HepG2 (cell line): Measurements from ENCODE around the gene CTNNA1. TPM values are rescaled to one million over a fixed set of nuclear protein-coding genes. Genes with fewer than 3 reads are reported as not detected.

Source experiments
- ATAC-seq: fragments of 200-7000 bp; cut with Tn5 transposase; 3 replicates; pipeline ENCODE4 v1.9.1; 2020; ENCODE audit warnings: mild to moderate bottlenecking, moderate library complexity
- BruUV-seq: library from RNA; stranded (reverse); fragments of 400-500 nt; replicated peaks from 2 replicates; lab custom pipeline; 2021; lab: Mats Ljungman, UMichigan
- CTCF ChIA-PET: fragments of 300-600 bp; formaldehyde crosslinking; extraction: SDS; loops from one replicate; lab custom pipeline; 2021; ENCODE audit warnings: low total read pairs, inconsistent platforms, low intra/inter-chr PET ratio; lab: Yijun Ruan, JAX
- POLR2A ChIA-PET: fragments of 350-600 bp; sonication (Branson Sonifier 250); formaldehyde crosslinking; loops from one replicate; lab custom pipeline; 2020; ENCODE audit warnings: antibody characterized with exemption, inconsistent platforms; lab: Yijun Ruan, JAX
- DNase-seq: peaks from one replicate; pipeline ENCODE4 v3.0.0-alpha.2; 2015; ENCODE audit warnings: low spot score
- FAIRE-seq: peaks from 3 replicates; lab custom pipeline; 2011; peaks lifted over from hg19 to GRCh38; lab: Jason Lieb, UNC
- H2AFZ ChIP-seq: one replicate; pipeline ENCODE4 v1.6.1; 2011; ENCODE audit warnings: low read length, inconsistent platforms
- H3K27ac ChIP-seq: fragments of 300-600 bp; 3 replicates; pipeline ENCODE4 v1.8.0; 2011; ENCODE audit warnings: mixed run types, mild to moderate bottlenecking, mixed read lengths, low read length, inconsistent platforms; ENCODE audit not compliant: insufficient read depth; ENCODE audit errors: extremely low read length
- H3K27me3 ChIP-seq, 2 experiments: fragments of 200-600 bp in 1 of 2; 2 replicates in 1 of 2; 3 replicates in 1 of 2; pipeline versions ENCODE4 v1.6.0 to v1.8.0; 2011; ENCODE audit warnings: low read length in 2 of 2, mild to moderate bottlenecking in 2 of 2, moderate library complexity in 2 of 2, inconsistent platforms in 1 of 2; ENCODE audit not compliant: insufficient read depth in 2 of 2, control insufficient read depth in 1 of 2
- H3K36me3 ChIP-seq, 2 experiments: fragments of 200-600 bp in 1 of 2; replicated peaks in 1 of 2; 2 replicates in 1 of 2; 3 replicates in 1 of 2; pipeline versions ENCODE4 v1.5.1 to v1.8.0; 2011; ENCODE audit warnings: low read length in 2 of 2, inconsistent platforms in 1 of 2; ENCODE audit not compliant: insufficient read depth in 2 of 2, control insufficient read depth in 1 of 2
- H3K4me1 ChIP-seq: 2 replicates; pipeline ENCODE4 v1.5.1; 2012; ENCODE audit warnings: low read length, inconsistent platforms; ENCODE audit not compliant: insufficient read depth
- H3K4me2 ChIP-seq: 2 replicates; pipeline ENCODE4 v1.6.0; 2011; ENCODE audit warnings: low read depth, low read length, inconsistent platforms
- H3K4me3 ChIP-seq, 3 experiments: fragments of 200-600 bp in 1 of 3; sonication (generic), shearing (Covaris generic) in 1 of 3; replicated peaks in 1 of 3; 2 replicates each; pipeline ENCODE4 v1.5.1; 2011 to 2016; ENCODE audit warnings: low read length in 3 of 3, inconsistent platforms in 2 of 3, low read depth in 2 of 3, mild to moderate bottlenecking in 2 of 3, control low read depth in 1 of 3, mixed read lengths in 1 of 3; ENCODE audit not compliant: insufficient read depth in 1 of 3
- H3K79me2 ChIP-seq: one replicate; pipeline ENCODE4 v1.6.1; 2011; ENCODE audit warnings: low read length, inconsistent platforms; ENCODE audit not compliant: insufficient read depth
- H3K9ac ChIP-seq: 2 replicates; pipeline ENCODE4 v1.6.0; 2011; ENCODE audit warnings: mild to moderate bottlenecking, low read depth, low read length, inconsistent platforms; ENCODE audit not compliant: insufficient read depth
- H3K9me3 ChIP-seq: 2 replicates; pipeline ENCODE4 v1.5.1; 2012; ENCODE audit warnings: mild to moderate bottlenecking, low read length
- H4K20me1 ChIP-seq: 2 replicates; pipeline ENCODE4 v1.6.0; 2011; ENCODE audit warnings: inconsistent platforms, mild to moderate bottlenecking, low read length, moderate library complexity; ENCODE audit not compliant: insufficient read depth
- CENPT ChIP-seq: sonication (generic); formaldehyde crosslinking; IDR thresholded peaks from 2 replicates; pipeline ENCODE4 v1.8.0; 2022; ENCODE audit warnings: low read depth, mild to moderate bottlenecking, moderate library complexity, missing genetic modification reagents
- E2F1 ChIP-seq: sonication (generic); formaldehyde crosslinking; IDR thresholded peaks from 2 replicates; pipeline ENCODE4 v1.5.0; 2020; ENCODE audit warnings: missing genetic modification reagents
- MED1 ChIP-seq: sonication (generic); formaldehyde crosslinking; IDR thresholded peaks from 2 replicates; pipeline ENCODE4 v1.4.0; 2020; ENCODE audit warnings: missing genetic modification reagents
- NFE2L1 ChIP-seq: sonication (generic); formaldehyde crosslinking; IDR thresholded peaks from 2 replicates; pipeline ENCODE4 v1.4.0; 2020; ENCODE audit warnings: missing genetic modification reagents, mild to moderate bottlenecking, borderline replicate concordance
- NONO ChIP-seq, 2 experiments: fragments of 450-650 bp in 1 of 2; sonication (generic) in 1 of 2; formaldehyde crosslinking in 1 of 2; IDR thresholded peaks in 1 of 2; conservative IDR thresholded peaks in 1 of 2; 2 replicates each; pipeline versions ENCODE4 v1.6.1 to v1.8.0; 2017 to 2022; ENCODE audit warnings: mild to moderate bottlenecking in 1 of 2, missing genetic modification reagents in 1 of 2, moderate library complexity in 1 of 2
- PHF20 ChIP-seq: sonication (generic); formaldehyde crosslinking; IDR thresholded peaks from 2 replicates; pipeline ENCODE4 v1.5.0; 2020; ENCODE audit warnings: mild to moderate bottlenecking, missing genetic modification reagents
- POLR2A ChIP-seq, 2 experiments: IDR thresholded peaks; 2 replicates each; pipeline ENCODE4 v1.6.1; 2011; ENCODE audit warnings: low read depth in 2 of 2, low read length in 2 of 2, mild to moderate bottlenecking in 1 of 2, moderate library complexity in 1 of 2; ENCODE audit not compliant: insufficient read depth in 1 of 2
- RFXAP ChIP-seq: sonication (generic); formaldehyde crosslinking; IDR thresholded peaks from 2 replicates; pipeline ENCODE4 v1.4.0; 2020; ENCODE audit warnings: missing genetic modification reagents, borderline replicate concordance
- TARDBP ChIP-seq: sonication (generic); formaldehyde crosslinking; IDR thresholded peaks from 2 replicates; pipeline ENCODE4 v1.8.0; 2022; ENCODE audit warnings: mild to moderate bottlenecking, missing genetic modification reagents
- ZNF17 ChIP-seq: sonication (generic); formaldehyde crosslinking; IDR thresholded peaks from 2 replicates; pipeline ENCODE4 v1.5.0; 2020; ENCODE audit warnings: mild to moderate bottlenecking, missing genetic modification reagents
- ZNF460 ChIP-seq: sonication (generic); formaldehyde crosslinking; IDR thresholded peaks from 2 replicates; pipeline ENCODE4 v1.5.1; 2020; ENCODE audit warnings: missing genetic modification reagents, mild to moderate bottlenecking, borderline replicate concordance
- ZNF564 ChIP-seq: sonication (generic); formaldehyde crosslinking; IDR thresholded peaks from 2 replicates; pipeline ENCODE4 v1.8.1; 2023; ENCODE audit warnings: mild to moderate bottlenecking, missing genetic modification reagents
- ZNF816 ChIP-seq: sonication (generic); formaldehyde crosslinking; IDR thresholded peaks from 2 replicates; pipeline ENCODE4 v1.8.0; 2022; ENCODE audit warnings: missing genetic modification reagents, mild to moderate bottlenecking, borderline replicate concordance
- WGBS: methylation state at CpG from one replicate; pipeline ENCODE4 v1.1.6; 2017; ENCODE audit warnings: low lambda C conversion rate; 5-methylcytosine and 5-hydroxymethylcytosine counted together
- in situ Hi-C: cut with HindIII; loops from 2 replicates; pipeline ENCODE4 v1.10.0; 2017; ENCODE audit warnings: low pct_unique_long_range_greater_than_20kb; ENCODE audit not compliant: extremely low pct_ligation_motif_present
- intact Hi-C: fragments of 100-400 bp; cut with micrococcal nuclease; formaldehyde crosslinking; loops from one replicate; pipeline ENCODE4 v1.10.0; 2022; ENCODE audit not compliant: unreplicated experiment
- polyA plus RNA-seq, 8 experiments: library from polyadenylated mRNA; depleted of rRNA in 3 of 8; stranded (reverse) in 7 of 8; unstranded in 1 of 8; fragments of >200 nt; fragmentation: Illumina TruSeq in 4 of 8; extraction: Trizol in 4 of 8; gene quantifications; 2 replicates each; pipeline versions ENCODE4 v1.2.1 to v1.2.3, GENCODE V29; 2011 to 2016; ENCODE audit warnings: low read depth in 4 of 8, missing spikeins in 1 of 8, mixed read lengths in 1 of 8; ENCODE audit not compliant: insufficient read depth in 1 of 8
- total RNA-seq, 5 experiments: library from RNA; depleted of rRNA; stranded (reverse); fragments of >200 nt; fragmentation: Illumina TruSeq; extraction: Trizol; gene quantifications; 2 replicates each; pipeline ENCODE4 v1.2.3, GENCODE V29; 2016; ENCODE audit warnings: low read depth in 1 of 5
- TF ChIP-seq, protein P1 (sequence below): sonication (generic); formaldehyde crosslinking; conservative IDR thresholded peaks from 2 replicates; pipeline ENCODE4 v1.4.0; 2020; ENCODE audit warnings: missing genetic modification reagents
- TF ChIP-seq, protein P2 (sequence below), 2 experiments: sonication (generic) in 1 of 2; formaldehyde crosslinking in 1 of 2; IDR thresholded peaks; 2 replicates each; pipeline versions ENCODE4 v1.4.0 to v1.6.1; 2018 to 2020; ENCODE audit warnings: missing genetic modification reagents in 2 of 2, borderline replicate concordance in 1 of 2, low read depth in 1 of 2, mild to moderate bottlenecking in 1 of 2, missing biosample characterization in 1 of 2
- TF ChIP-seq, protein P3 (sequence below): sonication (generic); formaldehyde crosslinking; IDR thresholded peaks from 2 replicates; pipeline ENCODE4 v1.5.0; 2020; ENCODE audit warnings: missing genetic modification reagents

The CTNNA1 gene
- total and polyA plus RNA-seq, 2 of the 13 experiments (the other 11 are each of a cell fraction or from before 2014, with no cell fraction given): 66.8 to 162 TPM

DNA sequence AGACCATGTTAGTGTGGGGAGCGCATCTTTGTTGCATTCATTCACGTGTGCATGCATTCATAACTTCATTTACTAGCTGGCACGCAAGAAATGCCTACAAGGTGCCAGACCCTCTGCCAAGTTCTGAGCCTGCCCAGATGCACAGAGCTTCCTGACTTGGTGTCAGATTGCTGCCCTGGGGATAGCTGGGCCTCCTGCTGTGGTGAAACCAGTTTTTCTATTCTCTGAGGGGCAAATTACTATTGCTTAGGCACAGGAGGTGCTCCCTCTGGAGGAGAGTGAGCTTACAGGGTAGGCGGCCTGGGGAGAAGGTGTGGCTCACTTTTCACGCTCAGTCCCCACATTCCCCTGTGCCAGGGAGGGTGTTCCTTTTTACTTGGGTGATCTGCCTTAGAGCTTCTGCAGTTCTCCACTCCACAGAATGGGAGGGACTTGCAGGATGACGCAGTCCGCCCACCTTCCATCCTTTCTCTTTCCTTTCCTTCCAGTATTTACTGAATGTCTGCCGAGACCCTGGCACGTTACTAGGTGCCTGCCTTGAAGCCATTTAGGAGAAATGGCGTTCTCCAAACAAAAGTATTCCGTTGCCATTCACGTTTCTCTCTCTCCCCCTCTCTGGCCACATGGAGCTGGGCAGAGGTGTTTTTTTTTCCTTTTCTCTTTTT lies 27.9 kb upstream of the CTNNA1 start:
- H3K36me3 ChIP-seq: no peaks in the 10 kb centered on the region
- H3K9ac ChIP-seq: peak overlapping the region; percentile 58
- no peaks in the 10 kb centered on the region for H4K20me1 ChIP-seq
- H2AFZ ChIP-seq: peak overlapping the region; percentile 75
- H3K27ac ChIP-seq: peak overlapping the region; percentile 90
- H3K4me2 ChIP-seq: peak overlapping the region; percentile 82
- in situ Hi-C loops (no loop called here), intact Hi-C loops (no loop called here)
- H3K9me3 ChIP-seq: no peaks in the 10 kb centered on the region
- BruUV-seq: TSS peak; percentile 77
- POLR2A ChIA-PET: interaction anchor here (0.5 to 1.6 kb wide), 11 partner anchors 10 to 150 kb away, joined by 3 to 9 read pairs (median 4); partner anchors contain the start of genes CTNNA1 and HSPA9
- FAIRE-seq (peak; percentile 77), ATAC-seq (peak; percentile 80), DNase-seq (peak; percentile 57)
- peak overlapping the region; percentile 26 to 49 (median 31); a peak in 5 of 6 replicates for H3K4me3 ChIP-seq
- H3K27me3 ChIP-seq: no peaks in the 10 kb centered on the region; a peak in 1 of 5 replicates
- WGBS: 28% methylated on average over 11 of the region's 12 CpGs
- CTCF ChIA-PET: no interaction called here
- peaks cover 76% of the 10 kb centered on the region for H3K4me1 ChIP-seq
- H3K79me2 ChIP-seq: no peaks in the 10 kb centered on the region
- TF ChIP-seq CENPT (CRISPR knock-in tag) (no peak), NONO (IDR thresholded peaks at IDR 0.05) (no peak), NONO (CRISPR knock-in tag; conservative IDR thresholded peaks at IDR 0.05) (no peak), TARDBP (CRISPR knock-in tag) (no peak), ZNF816 (CRISPR knock-in tag) (no peak), PHF20 (CRISPR knock-in tag) (no peak), POLR2A (IDR thresholded peaks at IDR 0.05; ENCODE audit: insufficient read depth in 1 of 2, low read depth in 2 of 2, low read length in 2 of 2) (0 out of 4 replicates have a peak, but pooled peaks of 1 of the 2 experiments have one; percentile 28), RFXAP (CRISPR knock-in tag) (no peak), ZNF17 (CRISPR knock-in tag) (no peak), E2F1 (CRISPR knock-in tag) (no peak), ZNF564 (no peak), NFE2L1 (no peak), ZNF460 (CRISPR knock-in tag) (no peak), MED1 (CRISPR knock-in tag) (no peak; the same call in 1 of the 2 replicates)
- TF ChIP-seq, protein P1, sequence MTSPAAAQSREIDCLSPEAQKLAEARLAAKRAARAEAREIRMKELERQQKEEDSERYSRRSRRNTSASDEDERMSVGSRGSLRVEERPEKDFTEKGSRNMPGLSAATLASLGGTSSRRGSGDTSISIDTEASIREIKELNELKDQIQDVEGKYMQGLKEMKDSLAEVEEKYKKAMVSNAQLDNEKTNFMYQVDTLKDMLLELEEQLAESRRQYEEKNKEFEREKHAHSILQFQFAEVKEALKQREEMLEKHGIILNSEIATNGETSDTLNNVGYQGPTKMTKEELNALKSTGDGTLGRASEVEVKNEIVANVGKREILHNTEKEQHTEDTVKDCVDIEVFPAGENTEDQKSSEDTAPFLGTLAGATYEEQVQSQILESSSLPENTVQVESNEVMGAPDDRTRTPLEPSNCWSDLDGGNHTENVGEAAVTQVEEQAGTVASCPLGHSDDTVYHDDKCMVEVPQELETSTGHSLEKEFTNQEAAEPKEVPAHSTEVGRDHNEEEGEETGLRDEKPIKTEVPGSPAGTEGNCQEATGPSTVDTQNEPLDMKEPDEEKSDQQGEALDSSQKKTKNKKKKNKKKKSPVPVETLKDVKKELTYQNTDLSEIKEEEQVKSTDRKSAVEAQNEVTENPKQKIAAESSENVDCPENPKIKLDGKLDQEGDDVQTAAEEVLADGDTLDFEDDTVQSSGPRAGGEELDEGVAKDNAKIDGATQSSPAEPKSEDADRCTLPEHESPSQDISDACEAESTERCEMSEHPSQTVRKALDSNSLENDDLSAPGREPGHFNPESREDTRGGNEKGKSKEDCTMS (CRISPR knock-in tag): no peak
- TF ChIP-seq, protein P2, sequence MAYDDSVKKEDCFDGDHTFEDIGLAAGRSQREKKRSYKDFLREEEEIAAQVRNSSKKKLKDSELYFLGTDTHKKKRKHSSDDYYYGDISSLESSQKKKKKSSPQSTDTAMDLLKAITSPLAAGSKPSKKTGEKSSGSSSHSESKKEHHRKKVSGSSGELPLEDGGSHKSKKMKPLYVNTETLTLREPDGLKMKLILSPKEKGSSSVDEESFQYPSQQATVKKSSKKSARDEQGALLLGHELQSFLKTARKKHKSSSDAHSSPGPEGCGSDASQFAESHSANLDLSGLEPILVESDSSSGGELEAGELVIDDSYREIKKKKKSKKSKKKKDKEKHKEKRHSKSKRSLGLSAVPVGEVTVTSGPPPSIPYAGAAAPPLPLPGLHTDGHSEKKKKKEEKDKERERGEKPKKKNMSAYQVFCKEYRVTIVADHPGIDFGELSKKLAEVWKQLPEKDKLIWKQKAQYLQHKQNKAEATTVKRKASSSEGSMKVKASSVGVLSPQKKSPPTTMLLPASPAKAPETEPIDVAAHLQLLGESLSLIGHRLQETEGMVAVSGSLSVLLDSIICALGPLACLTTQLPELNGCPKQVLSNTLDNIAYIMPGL (CRISPR knock-in tag; IDR thresholded peaks at IDR 0.05; ENCODE audit: borderline replicate concordance in 1 of 2, low read depth in 1 of 2): peak in 1 of 2 experiments; percentile 35; a peak in 1 of 4 replicates
- TF ChIP-seq, protein P3, sequence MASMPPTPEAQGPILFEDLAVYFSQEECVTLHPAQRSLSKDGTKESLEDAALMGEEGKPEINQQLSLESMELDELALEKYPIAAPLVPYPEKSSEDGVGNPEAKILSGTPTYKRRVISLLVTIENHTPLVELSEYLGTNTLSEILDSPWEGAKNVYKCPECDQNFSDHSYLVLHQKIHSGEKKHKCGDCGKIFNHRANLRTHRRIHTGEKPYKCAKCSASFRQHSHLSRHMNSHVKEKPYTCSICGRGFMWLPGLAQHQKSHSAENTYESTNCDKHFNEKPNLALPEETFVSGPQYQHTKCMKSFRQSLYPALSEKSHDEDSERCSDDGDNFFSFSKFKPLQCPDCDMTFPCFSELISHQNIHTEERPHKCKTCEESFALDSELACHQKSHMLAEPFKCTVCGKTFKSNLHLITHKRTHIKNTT (CRISPR knock-in tag): no peak
